ENCODE measurements around the gene TYW1B.

DNA sequence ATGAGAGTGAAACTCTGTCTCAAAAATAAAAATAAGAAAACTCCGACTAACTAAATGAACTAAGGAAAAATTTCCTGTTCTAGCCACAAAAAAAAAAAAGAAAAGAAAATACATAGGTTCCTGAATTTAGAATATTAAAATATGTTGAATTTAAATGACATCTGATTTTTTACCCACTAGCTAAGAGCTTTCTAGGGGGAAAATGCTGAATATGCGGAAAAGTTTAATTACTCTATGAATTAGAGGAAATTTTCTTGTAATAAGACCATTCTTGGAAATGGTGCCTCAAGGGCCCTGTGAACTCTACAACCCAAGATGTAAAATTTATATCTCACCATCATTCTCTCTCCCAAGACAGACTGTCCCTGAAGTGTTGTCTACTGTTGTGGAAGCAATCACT, 250.9 kb downstream of the TYW1B start:
- TF ChIP-seq, protein P1, sequence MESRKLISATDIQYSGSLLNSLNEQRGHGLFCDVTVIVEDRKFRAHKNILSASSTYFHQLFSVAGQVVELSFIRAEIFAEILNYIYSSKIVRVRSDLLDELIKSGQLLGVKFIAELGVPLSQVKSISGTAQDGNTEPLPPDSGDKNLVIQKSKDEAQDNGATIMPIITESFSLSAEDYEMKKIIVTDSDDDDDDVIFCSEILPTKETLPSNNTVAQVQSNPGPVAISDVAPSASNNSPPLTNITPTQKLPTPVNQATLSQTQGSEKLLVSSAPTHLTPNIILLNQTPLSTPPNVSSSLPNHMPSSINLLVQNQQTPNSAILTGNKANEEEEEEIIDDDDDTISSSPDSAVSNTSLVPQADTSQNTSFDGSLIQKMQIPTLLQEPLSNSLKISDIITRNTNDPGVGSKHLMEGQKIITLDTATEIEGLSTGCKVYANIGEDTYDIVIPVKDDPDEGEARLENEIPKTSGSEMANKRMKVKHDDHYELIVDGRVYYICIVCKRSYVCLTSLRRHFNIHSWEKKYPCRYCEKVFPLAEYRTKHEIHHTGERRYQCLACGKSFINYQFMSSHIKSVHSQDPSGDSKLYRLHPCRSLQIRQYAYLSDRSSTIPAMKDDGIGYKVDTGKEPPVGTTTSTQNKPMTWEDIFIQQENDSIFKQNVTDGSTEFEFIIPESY (IDR thresholded peaks at IDR 0.05) = no peak
- TF ChIP-seq HNF4A (conservative IDR thresholded peaks at IDR 0.05) = no peak
- TF ChIP-seq, protein P2, sequence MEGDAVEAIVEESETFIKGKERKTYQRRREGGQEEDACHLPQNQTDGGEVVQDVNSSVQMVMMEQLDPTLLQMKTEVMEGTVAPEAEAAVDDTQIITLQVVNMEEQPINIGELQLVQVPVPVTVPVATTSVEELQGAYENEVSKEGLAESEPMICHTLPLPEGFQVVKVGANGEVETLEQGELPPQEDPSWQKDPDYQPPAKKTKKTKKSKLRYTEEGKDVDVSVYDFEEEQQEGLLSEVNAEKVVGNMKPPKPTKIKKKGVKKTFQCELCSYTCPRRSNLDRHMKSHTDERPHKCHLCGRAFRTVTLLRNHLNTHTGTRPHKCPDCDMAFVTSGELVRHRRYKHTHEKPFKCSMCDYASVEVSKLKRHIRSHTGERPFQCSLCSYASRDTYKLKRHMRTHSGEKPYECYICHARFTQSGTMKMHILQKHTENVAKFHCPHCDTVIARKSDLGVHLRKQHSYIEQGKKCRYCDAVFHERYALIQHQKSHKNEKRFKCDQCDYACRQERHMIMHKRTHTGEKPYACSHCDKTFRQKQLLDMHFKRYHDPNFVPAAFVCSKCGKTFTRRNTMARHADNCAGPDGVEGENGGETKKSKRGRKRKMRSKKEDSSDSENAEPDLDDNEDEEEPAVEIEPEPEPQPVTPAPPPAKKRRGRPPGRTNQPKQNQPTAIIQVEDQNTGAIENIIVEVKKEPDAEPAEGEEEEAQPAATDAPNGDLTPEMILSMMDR (IDR thresholded peaks at IDR 0.05; ENCODE audit: low read depth, low read length, missing input control) = no peak
- no peak for TF ChIP-seq YY1 (IDR thresholded peaks at IDR 0.05)
- TF ChIP-seq, protein P3, sequence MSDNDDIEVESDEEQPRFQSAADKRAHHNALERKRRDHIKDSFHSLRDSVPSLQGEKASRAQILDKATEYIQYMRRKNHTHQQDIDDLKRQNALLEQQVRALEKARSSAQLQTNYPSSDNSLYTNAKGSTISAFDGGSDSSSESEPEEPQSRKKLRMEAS (IDR thresholded peaks at IDR 0.05) = no peak
- no peak for TF ChIP-seq NR2F2 (IDR thresholded peaks at IDR 0.05)
- no peak for TF ChIP-seq RAD21 (IDR thresholded peaks at IDR 0.05)
- no peak for TF ChIP-seq RXRA (IDR thresholded peaks at IDR 0.05)
- TF ChIP-seq FOXA1 (IDR thresholded peaks at IDR 0.05) = no peak
- no peak for TF ChIP-seq TAF1 (conservative IDR thresholded peaks at IDR 0.05)
- TF ChIP-seq, protein P4, sequence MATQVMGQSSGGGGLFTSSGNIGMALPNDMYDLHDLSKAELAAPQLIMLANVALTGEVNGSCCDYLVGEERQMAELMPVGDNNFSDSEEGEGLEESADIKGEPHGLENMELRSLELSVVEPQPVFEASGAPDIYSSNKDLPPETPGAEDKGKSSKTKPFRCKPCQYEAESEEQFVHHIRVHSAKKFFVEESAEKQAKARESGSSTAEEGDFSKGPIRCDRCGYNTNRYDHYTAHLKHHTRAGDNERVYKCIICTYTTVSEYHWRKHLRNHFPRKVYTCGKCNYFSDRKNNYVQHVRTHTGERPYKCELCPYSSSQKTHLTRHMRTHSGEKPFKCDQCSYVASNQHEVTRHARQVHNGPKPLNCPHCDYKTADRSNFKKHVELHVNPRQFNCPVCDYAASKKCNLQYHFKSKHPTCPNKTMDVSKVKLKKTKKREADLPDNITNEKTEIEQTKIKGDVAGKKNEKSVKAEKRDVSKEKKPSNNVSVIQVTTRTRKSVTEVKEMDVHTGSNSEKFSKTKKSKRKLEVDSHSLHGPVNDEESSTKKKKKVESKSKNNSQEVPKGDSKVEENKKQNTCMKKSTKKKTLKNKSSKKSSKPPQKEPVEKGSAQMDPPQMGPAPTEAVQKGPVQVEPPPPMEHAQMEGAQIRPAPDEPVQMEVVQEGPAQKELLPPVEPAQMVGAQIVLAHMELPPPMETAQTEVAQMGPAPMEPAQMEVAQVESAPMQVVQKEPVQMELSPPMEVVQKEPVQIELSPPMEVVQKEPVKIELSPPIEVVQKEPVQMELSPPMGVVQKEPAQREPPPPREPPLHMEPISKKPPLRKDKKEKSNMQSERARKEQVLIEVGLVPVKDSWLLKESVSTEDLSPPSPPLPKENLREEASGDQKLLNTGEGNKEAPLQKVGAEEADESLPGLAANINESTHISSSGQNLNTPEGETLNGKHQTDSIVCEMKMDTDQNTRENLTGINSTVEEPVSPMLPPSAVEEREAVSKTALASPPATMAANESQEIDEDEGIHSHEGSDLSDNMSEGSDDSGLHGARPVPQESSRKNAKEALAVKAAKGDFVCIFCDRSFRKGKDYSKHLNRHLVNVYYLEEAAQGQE (IDR thresholded peaks at IDR 0.05) = no peak
- TF ChIP-seq GABPA (IDR thresholded peaks at IDR 0.05 in 1 of 2, conservative IDR thresholded peaks at IDR 0.05 in 1 of 2) = no peak
